22Rv1 (cell line): ENCODE measurements around the gene NUP210L.

ENCODE experiments used
- ZFX ChIP-seq: fragments of 450-650 bp; IDR thresholded peaks from 2 replicates; pipeline ENCODE4 v1.6.1; 2017; ENCODE audit warnings: antibody characterized with exemption, borderline replicate concordance
- TF ChIP-seq, protein P1 (sequence below): fragments of 450-650 bp; IDR thresholded peaks from 2 replicates; pipeline ENCODE4 v1.5.1; 2017; ENCODE audit warnings: mild to moderate bottlenecking

GRCh38 chr1:154062309-154062708 lies 92.6 kb downstream of the NUP210L start:
- TF ChIP-seq, protein P1, sequence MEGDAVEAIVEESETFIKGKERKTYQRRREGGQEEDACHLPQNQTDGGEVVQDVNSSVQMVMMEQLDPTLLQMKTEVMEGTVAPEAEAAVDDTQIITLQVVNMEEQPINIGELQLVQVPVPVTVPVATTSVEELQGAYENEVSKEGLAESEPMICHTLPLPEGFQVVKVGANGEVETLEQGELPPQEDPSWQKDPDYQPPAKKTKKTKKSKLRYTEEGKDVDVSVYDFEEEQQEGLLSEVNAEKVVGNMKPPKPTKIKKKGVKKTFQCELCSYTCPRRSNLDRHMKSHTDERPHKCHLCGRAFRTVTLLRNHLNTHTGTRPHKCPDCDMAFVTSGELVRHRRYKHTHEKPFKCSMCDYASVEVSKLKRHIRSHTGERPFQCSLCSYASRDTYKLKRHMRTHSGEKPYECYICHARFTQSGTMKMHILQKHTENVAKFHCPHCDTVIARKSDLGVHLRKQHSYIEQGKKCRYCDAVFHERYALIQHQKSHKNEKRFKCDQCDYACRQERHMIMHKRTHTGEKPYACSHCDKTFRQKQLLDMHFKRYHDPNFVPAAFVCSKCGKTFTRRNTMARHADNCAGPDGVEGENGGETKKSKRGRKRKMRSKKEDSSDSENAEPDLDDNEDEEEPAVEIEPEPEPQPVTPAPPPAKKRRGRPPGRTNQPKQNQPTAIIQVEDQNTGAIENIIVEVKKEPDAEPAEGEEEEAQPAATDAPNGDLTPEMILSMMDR = no peak
- TF ChIP-seq ZFX = no peak
